AG04450 (cell line): ENCODE data around the gene LTBP2. TPM values are rescaled to one million over a fixed set of nuclear protein-coding genes. Genes with fewer than 3 reads are reported as not detected.

ENCODE experiments used
- CTCF ChIA-PET: fragments of 300-600, 350-600 bp; formaldehyde crosslinking; extraction: SDS; loops from one replicate; lab custom pipeline; 2022; ENCODE audit warnings: antibody characterized with exemption, inconsistent platforms; lab: Charles Lee
- POLR2A ChIA-PET: fragments of 350-600 bp; formaldehyde crosslinking; extraction: SDS; loops from one replicate; lab custom pipeline; 2021; ENCODE audit warnings: antibody characterized with exemption, inconsistent platforms; lab: Yijun Ruan, JAX
- DNase-seq: peaks from one replicate; pipeline ENCODE4 v3.0.0-alpha.2; 2011; ENCODE audit warnings: low read depth, low spot score
- H3K27ac ChIP-seq: one replicate; pipeline ENCODE4 v1.5.1; 2012; ENCODE audit warnings: low read depth, low read length, control low read depth
- H3K27me3 ChIP-seq: one replicate; pipeline ENCODE4 v1.6.0; 2012; ENCODE audit warnings: low read length; ENCODE audit not compliant: control insufficient read depth, insufficient read depth
- H3K4me3 ChIP-seq: 2 replicates; pipeline ENCODE4 v1.5.1; 2011; ENCODE audit warnings: mild to moderate bottlenecking, low read depth, low read length, control low read depth
- H3K9me3 ChIP-seq: 2 replicates; pipeline ENCODE4 v1.5.1; 2012; ENCODE audit warnings: low read length; ENCODE audit not compliant: control insufficient read depth, insufficient read depth
- polyA plus RNA-seq: library from polyadenylated mRNA; depleted of rRNA; stranded (reverse); fragments of >200 nt; gene quantifications from 2 replicates; pipeline ENCODE4 v1.2.3, GENCODE V29; 2011
- TF ChIP-seq, protein P1 (sequence below): IDR thresholded peaks from 2 replicates; pipeline ENCODE4 v1.5.1; 2011; ENCODE audit warnings: low read depth, low read length, control low read depth, inconsistent platforms

LTBP2 gene
- polyA plus RNA-seq, 1 experiment = 44.3 TPM

DNA sequence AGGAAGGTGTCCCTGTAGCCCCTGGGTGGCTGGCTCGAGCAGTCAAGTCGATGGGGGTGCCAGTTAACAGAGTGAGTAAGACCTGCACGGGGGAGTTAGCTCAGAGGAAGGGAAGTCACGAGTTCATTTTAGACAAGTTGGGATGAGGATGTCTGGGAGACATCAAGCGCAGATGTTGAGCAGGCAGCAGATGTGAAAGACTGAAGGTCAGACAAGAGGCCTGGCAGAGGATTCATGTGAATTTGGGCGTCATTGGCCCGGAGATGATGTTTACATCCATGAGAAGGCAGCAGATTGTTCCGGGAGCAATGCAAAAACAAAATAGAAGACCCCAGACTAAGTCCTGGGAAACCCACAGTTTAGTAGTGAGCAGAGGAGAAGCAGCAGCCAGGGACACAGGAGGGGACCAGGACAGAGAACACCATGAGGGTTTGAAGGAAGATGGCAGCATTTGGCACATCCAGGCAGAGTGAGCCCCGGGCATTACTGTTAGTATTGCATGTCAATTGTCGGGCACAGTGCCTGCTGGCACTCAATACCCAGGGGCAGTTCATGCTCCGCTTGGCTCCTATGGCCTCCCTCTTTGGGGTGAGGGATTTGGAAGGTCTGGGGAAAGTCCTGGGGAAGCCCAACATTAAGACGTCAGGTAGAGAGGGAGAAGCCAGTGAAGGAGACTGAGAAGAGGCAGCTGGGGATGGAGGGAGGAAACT, 15.1 kb downstream of the LTBP2 start:
- TF ChIP-seq, protein P1, sequence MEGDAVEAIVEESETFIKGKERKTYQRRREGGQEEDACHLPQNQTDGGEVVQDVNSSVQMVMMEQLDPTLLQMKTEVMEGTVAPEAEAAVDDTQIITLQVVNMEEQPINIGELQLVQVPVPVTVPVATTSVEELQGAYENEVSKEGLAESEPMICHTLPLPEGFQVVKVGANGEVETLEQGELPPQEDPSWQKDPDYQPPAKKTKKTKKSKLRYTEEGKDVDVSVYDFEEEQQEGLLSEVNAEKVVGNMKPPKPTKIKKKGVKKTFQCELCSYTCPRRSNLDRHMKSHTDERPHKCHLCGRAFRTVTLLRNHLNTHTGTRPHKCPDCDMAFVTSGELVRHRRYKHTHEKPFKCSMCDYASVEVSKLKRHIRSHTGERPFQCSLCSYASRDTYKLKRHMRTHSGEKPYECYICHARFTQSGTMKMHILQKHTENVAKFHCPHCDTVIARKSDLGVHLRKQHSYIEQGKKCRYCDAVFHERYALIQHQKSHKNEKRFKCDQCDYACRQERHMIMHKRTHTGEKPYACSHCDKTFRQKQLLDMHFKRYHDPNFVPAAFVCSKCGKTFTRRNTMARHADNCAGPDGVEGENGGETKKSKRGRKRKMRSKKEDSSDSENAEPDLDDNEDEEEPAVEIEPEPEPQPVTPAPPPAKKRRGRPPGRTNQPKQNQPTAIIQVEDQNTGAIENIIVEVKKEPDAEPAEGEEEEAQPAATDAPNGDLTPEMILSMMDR = no peak
- Histone ChIP-seq H3K27me3 (no peaks in the 10 kb centered on the region), H3K4me3 (no peak overlapping the region), H3K9me3 (no peaks in the 10 kb centered on the region), H3K27ac (peak overlapping the region; percentile 82)
- ChIA-PET POLR2A (interaction anchor here (0.6 kb wide), 1 partner anchor 25 kb away, joined by 3 read pairs; no protein-coding TSS in a partner anchor), CTCF (interaction anchor here (0.9 kb wide), 1 partner anchor 12 kb away, joined by 3 read pairs; no protein-coding TSS in a partner anchor)
- peak; percentile 73 for DNase-seq

- no peaks in the 10 kb centered on the region for H3K9me3 ChIP-seq
- no peak overlapping the region for H3K4me3 ChIP-seq
- peak overlapping the region; percentile 90 for H3K27ac ChIP-seq
- CTCF ChIA-PET = interaction anchor here (1.3 to 2.0 kb wide), 2 partner anchors 15 to 18 kb away, joined by 3 to 5 read pairs; no protein-coding TSS in a partner anchor
- TF ChIP-seq, protein P1 = no peak
- POLR2A ChIA-PET = interaction anchor here (0.6 to 3.0 kb wide), 3 partner anchors 11 to 173 kb away, joined by 3 to 17 read pairs (median 3); no protein-coding TSS in a partner anchor
- no peak for DNase-seq
- no peaks in the 10 kb centered on the region for H3K27me3 ChIP-seq
Observed at GRCh38 chr14:74595006-74595735, 16.9 kb downstream of the LTBP2 start.

DNA sequence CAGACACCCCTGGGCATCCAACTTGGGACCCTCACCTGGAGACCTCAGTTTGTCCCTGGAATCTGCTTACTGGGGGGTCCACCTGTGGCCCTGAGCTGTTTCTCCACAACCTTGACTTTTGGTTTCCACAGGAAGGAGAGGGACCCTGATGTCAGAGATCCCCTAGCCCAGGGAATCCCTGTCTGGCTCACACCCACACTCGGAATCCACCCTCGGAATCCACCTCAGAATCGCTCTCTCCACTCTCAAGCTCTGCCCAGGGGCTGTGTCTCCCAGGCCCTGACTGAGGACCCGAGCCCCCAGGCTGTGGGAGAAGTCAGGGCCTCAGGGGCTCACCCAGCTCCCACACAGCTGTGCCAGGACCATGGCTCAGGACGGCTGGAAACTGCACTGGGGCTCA, 17.4 kb downstream of the LTBP2 start:
- H3K9me3 ChIP-seq = no peaks in the 10 kb centered on the region
- no peak overlapping the region for H3K4me3 ChIP-seq
- peak overlapping the region; percentile 90 for H3K27ac ChIP-seq
- TF ChIP-seq, protein P1 = no peak
- no peak for DNase-seq
- ChIA-PET POLR2A (interaction anchor here (0.6 to 3.0 kb wide), 2 partner anchors 23 to 172 kb away, joined by 3 to 17 read pairs; no protein-coding TSS in a partner anchor), CTCF (interaction anchor here (1.3 to 2.0 kb wide), 2 partner anchors 16 to 19 kb away, joined by 3 to 5 read pairs; no protein-coding TSS in a partner anchor)
- H3K27me3 ChIP-seq = no peaks in the 10 kb centered on the region

GRCh38 chr14:74594029-74594428, 18.0 kb downstream of the LTBP2 start:
- DNase-seq = no peak
- TF ChIP-seq, protein P1 = no peak
- ChIA-PET CTCF (interaction anchor here (1.1 to 2.0 kb wide), 2 partner anchors 14 to 19 kb away, joined by 5 read pairs; no protein-coding TSS in a partner anchor), POLR2A (interaction anchor here (3.0 kb wide), 1 partner anchor 22 kb away, joined by 17 read pairs; no protein-coding TSS in a partner anchor)
- Histone ChIP-seq H3K4me3 (no peak overlapping the region), H3K27ac (peak overlapping the region; percentile 90), H3K9me3 (no peaks in the 10 kb centered on the region), H3K27me3 (no peaks in the 10 kb centered on the region)
